Measurements from ENCODE around the gene ATL3. TPM values are rescaled to one million over a fixed set of nuclear protein-coding genes. Genes with fewer than 3 reads are reported as not detected.

Gene ATL3
- total RNA-seq, 1 experiment from 2014 or later, result 55.1 TPM

DNA sequence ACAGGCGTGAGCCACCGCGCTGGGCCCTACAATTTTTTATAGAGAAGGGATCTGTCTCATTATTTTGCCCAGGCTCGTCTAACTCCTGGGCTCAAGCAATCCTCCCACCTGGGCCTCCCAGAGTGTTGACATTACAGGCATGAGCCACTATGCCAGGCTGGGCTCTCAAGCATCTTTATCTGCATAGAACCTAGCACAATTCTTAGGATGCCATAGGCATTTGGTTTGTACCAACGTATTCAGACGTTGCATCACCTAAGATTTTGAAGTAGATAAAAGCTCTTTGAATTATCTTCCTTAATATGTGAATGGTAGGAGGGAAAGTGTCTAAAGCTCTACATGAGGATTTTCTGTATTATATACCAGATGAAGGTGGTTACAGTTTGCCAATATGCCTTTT, 40.7 kb upstream of the ATL3 start:
- CTCF ChIA-PET, result no interaction called here
- H3K27ac Mint-ChIP-seq (ENCODE audit: unreplicated experiment), result peak overlapping the region; percentile 98
- BruUV-seq (replicated peaks), result no TSS peak

DNA sequence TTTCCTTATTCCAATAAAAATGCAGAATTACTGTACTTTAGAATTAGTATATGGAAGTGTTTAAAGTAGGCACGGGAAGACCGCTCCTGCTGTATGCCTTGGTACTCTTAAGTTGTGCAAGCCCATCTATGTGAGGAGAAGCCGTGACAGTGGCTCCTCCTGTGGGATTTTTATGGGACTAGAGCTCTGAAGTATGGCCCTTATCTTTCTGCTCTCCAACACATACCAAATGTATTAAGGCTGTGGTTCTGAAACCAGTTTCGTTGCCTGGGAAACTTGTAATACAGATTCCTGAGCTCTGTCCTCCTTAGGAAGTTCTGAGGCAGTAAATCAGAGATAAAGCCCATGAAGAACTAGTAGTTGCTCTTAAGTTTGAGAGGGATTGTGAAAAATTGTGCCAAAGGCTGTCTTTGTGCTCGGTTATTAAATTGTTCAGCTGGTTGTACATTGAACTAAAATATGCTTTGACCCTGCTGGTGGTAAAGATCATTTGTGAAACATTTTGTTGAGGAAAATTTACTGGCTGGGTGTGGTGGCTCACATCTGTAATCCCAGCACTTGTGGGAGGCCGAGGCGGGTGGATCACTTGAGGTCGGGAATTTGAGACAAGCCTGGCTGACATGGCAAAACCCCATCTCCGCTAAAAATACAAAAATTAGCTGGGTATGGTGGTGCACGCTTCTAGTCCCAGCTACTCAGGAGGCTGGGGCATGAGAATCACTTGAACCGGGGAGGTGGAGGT, 39.5 kb upstream of the ATL3 start:
- no TSS peak for BruUV-seq (replicated peaks)
- H3K4me1 Mint-ChIP-seq (ENCODE audit: low read depth, unreplicated experiment), result peaks cover 17% of the 10 kb centered on the region
- intact Hi-C loops (cut with micrococcal nuclease; ENCODE audit: unreplicated experiment), result loop anchor here (1.0 to 5.0 kb wide), 3 partner anchors 29 to 73 kb away; partner anchors contain the start of genes ATL3 and RTN3
- ChIA-PET CTCF (interaction anchor here (0.6 to 1.3 kb wide), 15 partner anchors 14 to 1836 kb away, joined by 3 to 12 read pairs (median 6); partner anchors contain the start of genes ATL3, RTN3 and SLC22A9), POLR2A (interaction anchor here (0.5 to 1.1 kb wide), 7 partner anchors 29 to 869 kb away, joined by 3 to 7 read pairs (median 4); partner anchors contain the start of genes NAA40 and RTN3)
- TF ChIP-seq, protein P1, sequence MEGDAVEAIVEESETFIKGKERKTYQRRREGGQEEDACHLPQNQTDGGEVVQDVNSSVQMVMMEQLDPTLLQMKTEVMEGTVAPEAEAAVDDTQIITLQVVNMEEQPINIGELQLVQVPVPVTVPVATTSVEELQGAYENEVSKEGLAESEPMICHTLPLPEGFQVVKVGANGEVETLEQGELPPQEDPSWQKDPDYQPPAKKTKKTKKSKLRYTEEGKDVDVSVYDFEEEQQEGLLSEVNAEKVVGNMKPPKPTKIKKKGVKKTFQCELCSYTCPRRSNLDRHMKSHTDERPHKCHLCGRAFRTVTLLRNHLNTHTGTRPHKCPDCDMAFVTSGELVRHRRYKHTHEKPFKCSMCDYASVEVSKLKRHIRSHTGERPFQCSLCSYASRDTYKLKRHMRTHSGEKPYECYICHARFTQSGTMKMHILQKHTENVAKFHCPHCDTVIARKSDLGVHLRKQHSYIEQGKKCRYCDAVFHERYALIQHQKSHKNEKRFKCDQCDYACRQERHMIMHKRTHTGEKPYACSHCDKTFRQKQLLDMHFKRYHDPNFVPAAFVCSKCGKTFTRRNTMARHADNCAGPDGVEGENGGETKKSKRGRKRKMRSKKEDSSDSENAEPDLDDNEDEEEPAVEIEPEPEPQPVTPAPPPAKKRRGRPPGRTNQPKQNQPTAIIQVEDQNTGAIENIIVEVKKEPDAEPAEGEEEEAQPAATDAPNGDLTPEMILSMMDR (IDR thresholded peaks at IDR 0.05; ENCODE audit: insufficient read depth in 1 of 2, low read depth in 1 of 2, low read length in 1 of 2, severe bottlenecking in 1 of 2, unreplicated experiment in 1 of 2), result peak; percentile 41 to 43
- Histone ChIP-seq H3K27me3 (replicated peaks; ENCODE audit: control insufficient read depth, insufficient read depth, low read length) (no peaks in the 10 kb centered on the region), H3K4me1 (peaks cover 8% of the 10 kb centered on the region), H3K36me3 (ENCODE audit: control insufficient read depth, insufficient read depth, low read length) (no peaks in the 10 kb centered on the region), H3K4me3 (ENCODE audit: low read depth, low read length) (no peak overlapping the region), H3K9me3 (no peaks in the 10 kb centered on the region)
- DNase-seq, result peak; percentile 76 to 82
- H3K9me3 Mint-ChIP-seq (ENCODE audit: unreplicated experiment), result no peaks in the 10 kb centered on the region
- H3K27ac Mint-ChIP-seq (ENCODE audit: unreplicated experiment), result peak overlapping the region; percentile 98
- peaks cover 23% of the 10 kb centered on the region for H3K36me3 Mint-ChIP-seq (ENCODE audit: insufficient read depth, unreplicated experiment)
- H3K27me3 Mint-ChIP-seq (ENCODE audit: insufficient read depth, unreplicated experiment), result no peaks in the 10 kb centered on the region
- H3K4me3 Mint-ChIP-seq (ENCODE audit: unreplicated experiment), result peak overlapping the region; percentile 64

More for the DNA sequence above, 40.7 kb upstream of the ATL3 start:
- Mint-ChIP-seq H3K4me3 (ENCODE audit: unreplicated experiment) (no peak overlapping the region), H3K36me3 (ENCODE audit: insufficient read depth, unreplicated experiment) (peaks cover 23% of the 10 kb centered on the region), H3K9me3 (ENCODE audit: unreplicated experiment) (no peaks in the 10 kb centered on the region), H3K4me1 (ENCODE audit: low read depth, unreplicated experiment) (peaks cover 17% of the 10 kb centered on the region), H3K27me3 (ENCODE audit: insufficient read depth, unreplicated experiment) (no peaks in the 10 kb centered on the region)
- Histone ChIP-seq H3K36me3 (ENCODE audit: control insufficient read depth, insufficient read depth, low read length) (no peaks in the 10 kb centered on the region), H3K4me3 (ENCODE audit: low read depth, low read length) (no peak overlapping the region), H3K9me3 (no peaks in the 10 kb centered on the region), H3K4me1 (peaks cover 8% of the 10 kb centered on the region), H3K27me3 (replicated peaks; ENCODE audit: control insufficient read depth, insufficient read depth, low read length) (no peaks in the 10 kb centered on the region)
- POLR2A ChIA-PET, result interaction anchor here (0.6 kb wide), 1 partner anchor 17 kb away, joined by 3 read pairs; no protein-coding TSS in a partner anchor
- no peak for DNase-seq
- TF ChIP-seq, protein P1 (IDR thresholded peaks at IDR 0.05; ENCODE audit: insufficient read depth in 1 of 2, low read depth in 1 of 2, low read length in 1 of 2, severe bottlenecking in 1 of 2, unreplicated experiment in 1 of 2), result no peak
- intact Hi-C loops (cut with micrococcal nuclease; ENCODE audit: unreplicated experiment), result loop anchor here (5.0 kb wide), 1 partner anchor 75 kb away; no protein-coding TSS in a partner anchor

DNA sequence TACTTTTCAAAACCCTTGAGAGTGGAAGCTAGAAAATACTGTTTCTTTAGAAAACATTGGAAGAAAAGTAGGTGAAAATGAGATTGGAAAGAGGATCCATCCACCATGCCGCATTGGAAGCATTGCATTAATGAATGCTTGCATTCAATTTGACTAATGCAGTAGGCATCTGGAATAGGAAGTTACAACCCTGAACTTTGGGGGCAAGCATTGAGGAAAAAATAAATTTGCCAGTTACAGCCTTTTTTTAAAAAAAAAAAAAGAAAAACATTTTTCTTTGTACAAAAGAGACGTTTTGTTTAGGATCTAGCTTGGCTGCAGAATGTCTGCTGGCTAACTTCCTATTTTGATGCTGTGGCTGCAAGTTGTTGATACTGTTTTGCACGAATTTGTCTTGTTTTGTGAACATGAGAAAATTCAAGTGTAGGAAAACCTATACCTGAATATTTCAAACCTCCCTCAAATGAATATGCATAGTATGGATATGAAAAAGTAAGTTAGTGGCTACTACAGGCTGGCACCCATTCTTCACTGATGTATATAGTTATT, 38.2 kb upstream of the ATL3 start:
- no peaks in the 10 kb centered on the region for H3K27me3 Mint-ChIP-seq (ENCODE audit: insufficient read depth, unreplicated experiment)
- no peaks in the 10 kb centered on the region for H3K27me3 ChIP-seq (replicated peaks; ENCODE audit: control insufficient read depth, insufficient read depth, low read length)
- POLR2A ChIA-PET, result no interaction called here
- CTCF ChIA-PET, result no interaction called here
- no TSS peak for BruUV-seq (replicated peaks)
- TF ChIP-seq, protein P1 (IDR thresholded peaks at IDR 0.05; ENCODE audit: insufficient read depth in 1 of 2, low read depth in 1 of 2, low read length in 1 of 2, severe bottlenecking in 1 of 2, unreplicated experiment in 1 of 2), result no peak
- H3K9me3 ChIP-seq, result no peaks in the 10 kb centered on the region
- no peaks in the 10 kb centered on the region for H3K36me3 ChIP-seq (ENCODE audit: control insufficient read depth, insufficient read depth, low read length)
- H3K4me1 Mint-ChIP-seq (ENCODE audit: low read depth, unreplicated experiment), result peaks cover 20% of the 10 kb centered on the region
- no peaks in the 10 kb centered on the region for H3K9me3 Mint-ChIP-seq (ENCODE audit: unreplicated experiment)
- peaks cover 8% of the 10 kb centered on the region for H3K4me1 ChIP-seq
- peaks cover 20% of the 10 kb centered on the region for H3K36me3 Mint-ChIP-seq (ENCODE audit: insufficient read depth, unreplicated experiment)
- H3K4me3 Mint-ChIP-seq (ENCODE audit: unreplicated experiment), result no peak overlapping the region
- intact Hi-C loops (cut with micrococcal nuclease; ENCODE audit: unreplicated experiment), result no loop called here
- no peak for DNase-seq
- H3K27ac Mint-ChIP-seq (ENCODE audit: unreplicated experiment), result no peak overlapping the region
- H3K4me3 ChIP-seq (ENCODE audit: low read depth, low read length), result no peak overlapping the region
